DMS153 treated with DMSO at 0.1 percent for 48 hours (cell line): ENCODE results near the gene MFAP4.
A peak's percentile ranks its signal among the peaks of the same experiment; 100 is the strongest.

ENCODE experiments used
- DNase-seq: peaks from one replicate; lab custom pipeline; 2025; ENCODE audit not compliant: unreplicated experiment; lab: John Stamatoyannopoulos, UW

MFAP4 gene

DNA sequence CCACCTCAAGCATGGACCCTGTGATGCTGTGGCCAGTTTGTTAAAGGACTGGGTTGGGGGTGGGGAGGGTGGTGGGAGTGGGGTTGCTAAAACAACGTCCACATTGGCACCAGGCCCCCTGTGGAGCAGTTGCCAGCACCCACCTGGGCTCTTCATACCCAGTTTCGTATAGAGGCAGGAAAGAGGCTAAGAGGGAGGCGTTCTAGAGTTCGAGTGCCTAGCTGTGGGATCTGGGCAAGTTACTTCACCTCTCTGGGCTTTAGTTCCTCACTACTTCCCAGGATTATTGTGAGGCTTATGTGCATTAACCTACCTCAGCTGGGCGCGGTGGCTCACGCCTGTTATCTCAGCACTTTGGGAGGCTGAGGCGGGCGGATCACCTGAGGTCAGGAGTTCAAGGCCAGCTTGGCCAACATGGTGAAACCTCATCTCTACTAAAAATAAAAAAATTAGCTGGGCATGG, 1.4 kb downstream of the MFAP4 start:
- DNase-seq = no peak

DNA sequence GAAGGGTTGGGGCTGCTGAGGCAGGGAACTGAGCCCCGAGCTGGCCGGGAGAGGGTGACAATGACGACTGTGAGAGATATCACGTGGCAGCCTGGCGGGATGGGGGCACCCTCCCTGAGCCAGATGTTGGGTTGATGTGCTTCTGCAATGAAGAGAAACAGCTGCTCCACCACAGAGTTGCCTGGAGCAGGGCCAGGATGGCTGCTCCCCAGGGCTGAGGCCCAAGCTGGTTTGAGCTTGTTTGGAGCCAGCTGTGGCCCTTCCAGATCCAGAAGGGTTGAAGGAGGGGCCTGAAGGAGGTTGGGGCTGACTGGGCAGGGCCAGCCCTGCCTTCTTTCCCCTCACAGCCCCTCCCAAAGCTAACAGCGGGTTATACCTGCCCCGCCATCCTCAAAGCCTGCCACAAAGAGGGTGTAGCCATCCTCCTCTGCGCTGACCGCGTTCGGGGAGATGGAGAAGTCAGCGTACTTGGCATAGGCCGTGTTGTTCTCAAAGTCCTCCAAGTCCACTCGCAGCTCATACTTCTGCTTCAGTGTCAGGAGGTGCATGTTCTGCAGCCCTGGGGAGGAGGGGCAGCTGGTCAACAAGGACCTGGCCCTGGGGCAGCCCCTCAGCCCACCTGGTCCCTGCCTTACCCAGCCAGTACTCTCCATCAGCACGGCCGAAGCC, 2.1 kb downstream of the MFAP4 start:
- DNase-seq = no peak

DNA sequence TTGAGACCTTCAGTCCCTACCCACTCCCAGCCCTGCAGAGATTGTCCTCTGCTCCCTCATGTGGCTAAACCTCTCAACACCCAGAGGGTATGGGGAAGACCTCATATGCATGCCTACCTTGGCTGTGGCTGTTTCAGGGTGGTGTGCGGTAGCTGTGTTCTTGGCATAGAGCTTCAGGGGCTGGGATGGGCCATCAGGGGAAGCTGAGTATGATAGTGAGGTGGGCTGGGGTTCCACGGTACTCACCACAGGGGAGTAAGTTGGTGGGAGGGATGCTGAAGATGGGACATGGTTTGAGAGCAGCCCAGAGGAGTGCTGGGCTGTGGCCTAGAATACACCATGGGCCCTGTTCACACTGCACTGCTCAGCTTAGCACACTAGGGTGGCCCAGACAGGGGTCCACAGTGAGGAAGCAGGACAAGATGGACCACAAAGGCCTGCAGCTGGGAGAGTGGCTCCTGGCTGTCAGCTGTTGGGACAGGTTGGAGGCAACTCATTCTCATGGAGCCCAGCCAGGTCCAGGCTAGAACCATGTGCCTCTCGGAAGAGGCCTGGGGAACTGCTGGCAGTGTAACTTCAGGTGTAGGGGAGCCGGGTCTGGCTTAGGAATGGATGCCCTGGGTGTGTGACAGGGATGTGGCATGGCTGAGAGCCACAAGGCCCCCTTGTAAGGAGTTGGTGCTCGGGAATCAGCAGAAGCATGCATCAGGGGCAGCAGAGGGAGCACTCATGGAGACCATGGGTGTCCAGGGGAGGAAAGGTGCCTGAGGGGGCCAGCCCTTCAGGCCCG, 3.1 kb downstream of the MFAP4 start:
- DNase-seq = no peak

DNA sequence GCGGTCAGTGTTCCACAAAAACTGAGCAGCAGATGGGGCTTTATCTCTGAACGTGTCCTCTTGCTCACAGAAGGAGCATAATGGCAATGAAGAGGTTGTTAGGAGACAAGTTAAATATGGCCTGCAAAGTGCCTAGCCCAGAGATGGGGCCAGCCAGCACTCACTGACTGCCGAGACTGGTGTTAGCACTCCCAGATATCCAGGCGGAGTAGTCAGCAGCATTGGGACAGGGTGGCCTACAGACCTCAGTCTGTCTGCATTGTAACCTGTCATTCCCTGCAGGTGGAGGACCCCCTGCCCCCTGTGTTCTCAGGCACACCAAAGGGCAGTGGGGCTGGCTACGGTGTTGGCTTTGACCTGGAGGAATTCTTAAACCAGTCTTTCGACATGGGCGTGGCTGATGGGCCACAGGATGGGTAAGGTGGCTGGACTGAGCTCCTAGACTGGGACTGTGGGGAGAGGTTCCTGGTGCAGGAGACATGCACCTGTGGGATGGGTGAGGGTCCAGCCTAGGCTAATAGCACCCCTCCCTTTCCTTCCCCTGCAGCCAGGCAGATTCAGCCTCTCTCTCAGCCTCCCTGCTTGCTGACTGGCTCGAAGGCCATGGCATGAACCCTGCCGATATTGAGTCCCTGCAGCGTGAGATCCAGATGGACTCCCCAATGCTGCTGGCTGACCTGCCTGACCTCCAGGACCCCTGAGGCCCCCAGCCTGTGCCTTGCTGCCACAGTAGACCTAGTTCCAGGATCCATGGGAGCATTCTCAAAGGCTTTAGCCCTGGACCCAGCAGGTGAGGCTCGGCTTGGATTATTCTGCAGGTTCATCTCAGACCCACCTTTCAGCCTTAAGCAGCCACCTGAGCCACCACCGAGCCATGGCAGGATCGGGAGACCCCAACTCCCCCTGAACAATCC, 4.2 kb downstream of the MFAP4 start:
- no peak for DNase-seq

DNA sequence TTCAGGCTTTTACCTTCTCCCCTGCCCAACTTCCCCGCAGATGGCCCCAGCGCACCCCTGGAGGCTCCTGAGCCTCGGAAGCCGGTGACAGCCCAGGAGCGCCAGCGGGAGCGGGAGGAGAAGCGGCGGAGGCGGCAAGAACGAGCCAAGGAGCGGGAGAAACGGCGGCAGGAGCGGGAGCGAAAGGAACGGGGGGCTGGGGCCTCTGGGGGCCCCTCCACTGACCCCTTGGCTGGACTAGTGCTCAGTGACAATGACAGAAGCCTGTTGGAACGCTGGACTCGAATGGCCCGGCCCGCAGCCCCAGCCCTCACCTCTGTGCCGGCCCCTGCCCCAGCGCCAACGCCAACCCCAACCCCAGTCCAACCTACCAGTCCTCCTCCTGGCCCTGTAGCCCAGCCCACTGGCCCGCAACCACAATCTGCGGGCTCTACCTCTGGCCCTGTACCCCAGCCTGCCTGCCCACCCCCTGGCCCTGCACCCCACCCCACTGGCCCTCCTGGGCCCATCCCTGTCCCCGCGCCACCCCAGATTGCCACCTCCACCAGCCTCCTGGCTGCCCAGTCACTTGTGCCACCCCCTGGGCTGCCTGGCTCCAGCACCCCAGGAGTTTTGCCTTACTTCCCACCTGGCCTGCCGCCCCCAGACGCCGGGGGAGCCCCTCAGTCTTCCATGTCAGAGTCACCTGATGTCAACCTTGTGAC, 5.1 kb downstream of the MFAP4 start:
- DNase-seq = no peak

DNA sequence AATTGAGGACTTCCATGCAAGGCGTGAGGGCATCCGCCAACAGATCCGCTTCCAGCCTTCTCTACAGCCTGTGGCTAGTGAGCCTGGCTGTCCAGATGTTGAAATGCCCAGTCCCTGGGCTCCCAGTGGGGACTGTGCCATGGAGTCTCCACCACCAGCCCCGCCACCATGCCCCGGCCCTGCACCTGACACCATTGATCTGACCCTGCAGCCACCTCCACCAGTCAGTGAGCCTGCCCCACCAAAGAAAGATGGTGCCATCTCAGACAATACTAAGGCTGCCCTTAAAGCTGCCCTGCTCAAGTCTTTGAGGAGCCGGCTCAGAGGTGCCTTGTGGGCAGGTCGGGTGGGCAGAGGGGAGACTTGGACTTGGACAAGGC, 5.6 kb downstream of the MFAP4 start:
- DNase-seq = no peak

DNA sequence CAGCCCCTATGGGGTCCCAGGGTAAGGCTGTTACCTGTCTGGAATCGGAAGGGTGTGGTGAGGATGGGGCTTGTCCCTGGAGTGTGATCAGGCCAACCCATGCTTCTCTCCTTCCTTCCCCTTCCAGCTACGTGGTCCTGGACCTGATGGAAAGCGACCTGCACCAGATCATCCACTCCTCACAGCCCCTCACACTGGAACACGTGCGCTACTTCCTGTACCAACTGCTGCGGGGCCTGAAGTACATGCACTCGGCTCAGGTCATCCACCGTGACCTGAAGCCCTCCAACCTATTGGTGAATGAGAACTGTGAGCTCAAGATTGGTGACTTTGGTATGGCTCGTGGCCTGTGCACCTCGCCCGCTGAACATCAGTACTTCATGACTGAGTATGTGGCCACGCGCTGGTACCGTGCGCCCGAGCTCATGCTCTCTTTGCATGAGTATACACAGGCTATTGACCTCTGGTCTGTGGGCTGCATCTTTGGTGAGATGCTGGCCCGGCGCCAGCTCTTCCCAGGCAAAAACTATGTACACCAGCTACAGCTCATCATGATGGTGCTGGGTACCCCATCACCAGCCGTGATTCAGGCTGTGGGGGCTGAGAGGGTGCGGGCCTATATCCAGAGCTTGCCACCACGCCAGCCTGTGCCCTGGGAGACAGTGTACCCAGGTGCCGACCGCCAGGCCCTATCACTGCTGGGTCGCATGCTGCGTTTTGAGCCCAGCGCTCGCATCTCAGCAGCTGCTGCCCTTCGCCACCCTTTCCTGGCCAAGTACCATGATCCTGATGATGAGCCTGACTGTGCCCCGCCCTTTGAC, 6.3 kb downstream of the MFAP4 start:
- no peak for DNase-seq

DNA sequence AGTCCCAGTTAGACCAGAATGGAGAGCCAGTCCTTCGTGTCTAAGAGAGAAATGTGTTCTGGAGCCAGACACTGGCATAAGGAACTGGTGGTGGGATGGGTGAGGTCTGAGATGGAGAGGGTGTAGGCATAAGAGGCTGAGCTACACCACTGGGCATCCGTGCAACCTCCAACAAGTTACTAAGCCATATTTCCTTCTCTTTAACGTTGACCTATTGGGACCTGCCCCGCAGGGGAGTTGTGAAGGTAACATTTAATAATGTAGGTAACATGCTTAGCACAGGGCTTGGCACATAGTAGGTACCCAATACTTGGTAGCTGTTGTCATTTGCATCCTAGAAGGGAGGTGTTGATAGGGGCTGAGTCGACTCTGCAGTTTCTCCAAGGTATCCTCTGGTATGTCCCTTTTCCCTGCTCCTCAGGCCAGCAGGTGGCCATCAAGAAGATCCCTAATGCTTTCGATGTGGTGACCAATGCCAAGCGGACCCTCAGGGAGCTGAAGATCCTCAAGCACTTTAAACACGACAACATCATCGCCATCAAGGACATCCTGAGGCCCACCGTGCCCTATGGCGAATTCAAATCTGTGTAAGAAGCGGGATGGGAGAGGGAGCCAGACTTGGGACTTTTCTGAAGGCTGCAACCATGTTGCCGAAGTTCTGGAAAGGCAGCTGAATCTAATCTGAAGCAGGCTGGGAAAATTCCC, 7.5 kb downstream of the MFAP4 start:
- DNase-seq = no peak

DNA sequence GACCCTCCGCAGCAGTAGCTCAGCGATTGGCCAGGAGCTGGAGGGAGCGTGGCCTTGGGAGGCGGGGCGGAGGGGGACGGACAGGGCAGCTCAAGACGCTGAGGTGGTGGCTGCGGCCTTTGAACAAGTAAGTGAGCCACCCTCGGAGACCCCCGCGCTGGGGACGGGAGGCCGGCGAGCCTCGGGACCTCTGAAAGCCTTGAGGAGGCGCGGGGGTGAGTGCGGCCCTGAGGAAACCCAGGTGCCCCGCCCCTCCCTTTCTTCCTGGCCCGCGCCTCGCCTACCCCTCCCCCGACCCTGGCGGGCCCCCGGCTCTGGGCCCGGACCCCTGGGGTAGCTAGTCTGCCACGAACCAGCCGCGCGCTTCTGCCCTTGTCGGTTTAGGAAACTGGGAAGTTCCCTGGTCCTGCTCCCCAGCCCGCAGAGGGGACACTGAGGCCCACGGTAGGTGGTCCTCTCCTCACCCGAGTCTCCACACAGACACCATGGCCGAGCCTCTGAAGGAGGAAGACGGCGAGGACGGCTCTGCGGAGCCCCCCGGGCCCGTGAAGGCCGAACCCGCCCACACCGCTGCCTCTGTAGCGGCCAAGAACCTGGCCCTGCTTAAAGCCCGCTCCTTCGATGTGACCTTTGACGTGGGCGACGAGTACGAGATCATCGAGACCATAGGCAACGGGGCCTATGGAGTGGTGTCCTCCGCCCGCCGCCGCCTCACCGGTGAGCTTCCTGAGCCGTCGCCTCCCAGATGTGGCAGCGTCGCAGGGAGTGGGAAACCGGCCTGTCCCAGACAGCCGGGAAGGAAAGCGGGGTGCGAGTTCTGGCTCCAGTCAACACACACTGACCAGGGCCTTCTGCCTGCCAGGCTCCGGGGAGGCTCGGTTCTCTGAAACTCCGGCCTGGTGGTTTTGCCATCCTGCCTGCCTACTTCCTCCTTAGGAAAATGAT, 8.3 kb downstream of the MFAP4 start, which contains the start of gene MAPK7:
TSS of gene MAPK7 (plus strand) at position 83 of the 945 bp plus-strand sequence. CDS start at position 486, 403 bp downstream.
- no peak for DNase-seq

DNA sequence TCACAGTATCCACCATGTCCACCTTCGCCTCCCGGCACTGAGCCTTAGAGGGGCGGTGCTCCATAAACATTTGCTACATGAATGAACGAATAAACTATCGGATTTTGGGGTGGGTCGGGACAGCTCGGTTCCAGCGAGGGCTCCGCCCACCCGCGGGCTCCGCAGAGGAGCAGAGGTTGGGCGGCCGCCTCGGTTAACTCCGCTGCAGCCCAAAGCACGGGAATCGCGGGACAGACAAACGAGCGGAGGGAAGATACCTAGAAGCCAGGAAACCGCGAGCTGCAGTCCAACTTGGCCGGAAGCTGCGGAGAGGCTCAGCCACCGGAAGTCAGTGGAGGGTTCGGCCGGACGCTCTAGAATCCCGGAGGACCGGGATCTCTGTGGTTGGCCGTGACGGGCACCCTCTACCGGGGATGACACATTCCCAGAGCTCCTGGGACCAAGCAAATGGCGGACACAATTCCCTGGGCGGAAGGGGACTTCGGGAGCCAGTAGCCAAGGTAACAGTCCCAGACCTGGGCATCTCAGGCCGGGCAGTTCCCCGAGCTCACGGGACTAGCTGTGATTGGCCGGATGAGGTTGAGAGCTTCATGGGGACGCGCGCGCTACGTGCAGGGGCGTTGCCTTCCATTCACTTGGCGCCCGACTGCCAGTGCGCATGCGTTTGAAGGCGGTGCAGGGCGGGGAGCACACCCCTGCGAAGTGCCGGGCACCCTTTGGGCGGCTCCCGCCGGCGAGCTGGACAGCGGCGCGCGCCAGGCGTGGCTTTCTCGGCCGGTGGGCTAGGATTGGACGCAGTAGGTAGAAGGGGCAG, 9.2 kb downstream of the MFAP4 start:
- DNase-seq = peak; percentile 84

DNA sequence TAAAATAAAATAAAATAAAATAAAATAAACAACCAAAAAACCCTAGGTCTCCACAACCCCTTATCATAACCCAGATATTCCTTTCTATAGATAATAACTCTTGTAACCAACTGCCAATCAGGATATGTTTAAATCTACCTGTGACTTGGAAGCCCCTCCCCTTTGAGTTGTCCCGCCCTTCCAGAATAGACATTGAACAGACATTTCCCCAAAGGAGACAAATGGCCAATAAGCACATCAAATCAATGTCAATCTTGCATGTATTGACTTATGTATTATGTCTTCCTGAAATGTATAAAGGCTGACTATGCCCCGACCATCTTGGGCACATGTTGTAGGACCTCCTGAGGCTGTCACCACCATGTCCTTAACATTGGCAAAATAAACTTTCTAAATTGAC, 10.2 kb downstream of the MFAP4 start:
- DNase-seq = peak; percentile 8

DNA sequence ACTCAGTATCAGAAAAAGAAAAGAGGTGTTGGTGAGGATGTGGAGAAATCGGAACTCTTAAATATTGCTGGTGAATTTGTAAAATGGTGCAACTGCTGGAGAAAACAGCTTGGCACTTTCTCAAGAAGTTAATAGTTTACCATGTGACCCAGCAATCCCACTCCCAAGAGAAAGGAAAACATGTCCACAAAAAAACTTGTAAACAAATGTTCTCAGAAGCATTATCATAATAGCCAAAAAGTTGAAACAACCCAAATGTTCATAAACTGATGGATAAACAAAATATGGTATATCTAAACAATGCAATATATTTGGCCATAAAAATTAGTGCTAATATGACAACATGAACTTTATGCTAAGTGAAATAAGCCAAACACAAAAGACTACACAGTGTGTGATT, 11.3 kb downstream of the MFAP4 start:
- DNase-seq = no peak

DNA sequence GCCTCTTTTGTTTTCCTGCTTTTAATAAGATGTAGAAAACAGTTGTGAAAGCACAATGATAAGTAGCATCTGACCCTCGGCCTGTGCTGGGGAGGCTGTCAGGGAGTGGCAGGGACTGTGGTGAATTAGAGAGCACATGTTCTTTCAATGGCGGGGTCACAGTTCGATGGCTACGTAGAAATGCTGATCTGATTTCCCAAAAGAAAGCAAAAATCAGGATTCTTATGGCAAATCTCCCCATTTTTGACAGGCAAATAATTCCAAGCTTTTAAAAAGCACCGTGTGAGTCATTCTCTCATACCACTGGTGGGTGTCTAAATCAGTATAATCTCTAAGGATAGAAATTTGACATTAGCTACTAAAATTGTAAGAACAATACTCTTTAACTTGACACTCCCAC, 12.9 kb downstream of the MFAP4 start:
- DNase-seq = no peak

DNA sequence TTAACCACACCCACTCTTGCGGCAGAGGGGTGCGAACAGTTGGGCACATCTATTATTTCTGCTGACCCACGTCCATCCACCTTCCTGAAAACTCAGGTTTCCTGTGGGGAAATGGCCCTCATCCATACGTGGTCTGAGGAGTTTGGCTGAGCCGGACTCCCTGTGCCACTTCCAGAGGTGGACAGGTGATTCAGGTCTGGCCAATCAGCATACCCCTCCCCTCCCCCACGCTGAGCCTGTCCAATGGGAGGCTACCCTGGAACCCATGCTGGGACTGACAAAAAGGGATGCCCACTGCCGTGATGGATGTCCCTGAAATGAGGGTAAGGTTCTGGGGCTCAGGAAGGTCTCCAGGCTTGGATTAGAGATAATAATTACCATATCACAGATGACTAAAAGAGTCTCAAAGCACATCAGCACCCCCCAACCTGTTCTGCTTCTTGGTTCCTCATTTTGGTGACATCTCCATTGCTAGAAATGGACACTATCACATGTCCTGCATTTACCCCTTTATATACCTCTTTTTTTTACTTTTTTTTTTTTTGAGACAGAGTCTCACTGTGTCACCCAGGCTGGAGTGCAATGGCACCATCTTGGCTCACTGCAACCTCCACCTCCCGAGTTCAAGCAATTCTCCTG, 14.0 kb downstream of the MFAP4 start:
- DNase-seq = no peak

DNA sequence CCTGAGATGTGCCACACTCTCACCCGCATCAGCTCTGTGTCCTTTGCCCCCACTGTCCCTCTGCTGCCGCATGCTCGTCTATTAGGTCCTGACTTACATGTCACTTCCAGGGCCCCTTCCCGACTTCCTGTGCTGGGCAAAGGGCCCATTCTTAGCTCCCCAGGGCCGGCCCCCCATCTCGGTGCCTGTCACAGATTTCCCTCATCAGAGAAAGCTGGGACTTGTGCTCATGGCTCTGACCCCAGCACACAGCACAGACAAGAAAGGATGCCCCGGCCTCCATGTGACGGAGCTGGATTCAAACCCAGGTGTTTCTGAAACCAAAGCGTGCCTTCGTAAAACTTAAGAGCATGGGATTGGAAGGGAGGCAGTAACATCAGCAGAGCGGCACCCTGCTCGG, 14.6 kb downstream of the MFAP4 start:
- no peak for DNase-seq

DNA sequence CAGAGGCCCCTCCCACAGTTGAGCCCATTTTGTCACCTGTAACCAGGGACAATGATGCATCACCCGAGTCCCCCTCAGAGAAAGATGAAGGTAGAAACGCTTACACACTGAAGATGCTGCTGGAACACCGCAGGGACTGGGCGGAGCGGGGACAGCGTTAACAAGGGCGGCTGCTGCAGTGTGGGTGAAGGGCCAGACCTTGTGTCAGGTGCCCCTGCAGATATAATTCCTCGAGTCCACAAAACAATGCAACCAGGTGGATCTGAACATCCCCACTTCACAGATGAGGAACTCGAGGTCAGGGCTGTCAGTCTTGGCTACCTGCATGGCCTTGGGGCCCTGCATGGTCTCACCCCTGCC, 15.0 kb downstream of the MFAP4 start:
- no peak for DNase-seq
